HG03457 (cell line): ENCODE measurements around the gene HP1BP3.
"Not testable (repeated sequence)": the region's sequence is repeated elsewhere in the genome, so short reads cannot be mapped to it uniquely, and the experiment has no call there.

ENCODE experiments used
- ATAC-seq: cut with Tn5 transposase; IDR thresholded peaks from one replicate; pipeline ENCODE4 v1.9.1; 2021; ENCODE audit warnings: moderate number of reproducible peaks; ENCODE audit not compliant: unreplicated experiment

The HP1BP3 gene

GRCh38 chr1:20787029-20787839 lies at the start of gene HP1BP3:
TSS of gene HP1BP3 (minus strand) at chr1:20787307. CDS start at chr1:20780440, 6,867 bp downstream.
- ATAC-seq = peak; percentile 35

- ATAC-seq = no peak
These were observed 49.1 kb upstream of the HP1BP3 start for GRCh38 chr1:20836230-20836629.

GRCh38 chr1:20834780-20835179 lies 47.7 kb upstream of the HP1BP3 start:
- no peak for ATAC-seq

GRCh38 chr1:20834192-20834591 lies 47.1 kb upstream of the HP1BP3 start:
- no peak for ATAC-seq

- ATAC-seq = no peak
These were observed 43.3 kb upstream of the HP1BP3 start for GRCh38 chr1:20830378-20830777.

GRCh38 chr1:20829946-20830345 lies 42.8 kb upstream of the HP1BP3 start:
- ATAC-seq = no peak

- ATAC-seq = no peak
These were observed 42.4 kb upstream of the HP1BP3 start for GRCh38 chr1:20829531-20829930.

GRCh38 chr1:20823845-20824244 lies 36.7 kb upstream of the HP1BP3 start:
- ATAC-seq = no peak

GRCh38 chr1:20821466-20821865 lies 34.4 kb upstream of the HP1BP3 start:
- ATAC-seq = no peak

GRCh38 chr1:20819818-20820217 lies 32.7 kb upstream of the HP1BP3 start:
- ATAC-seq = no peak

GRCh38 chr1:20814534-20814871 lies 27.4 kb upstream of the HP1BP3 start:
- ATAC-seq = no peak

GRCh38 chr1:20811916-20812315 lies 24.8 kb upstream of the HP1BP3 start:
- no peak for ATAC-seq

GRCh38 chr1:20793236-20793635 lies 6.1 kb upstream of the HP1BP3 start:
- ATAC-seq = no peak

GRCh38 chr1:20792196-20792595 lies 5.1 kb upstream of the HP1BP3 start:
- ATAC-seq = no peak

GRCh38 chr1:20790785-20791184 lies 3.7 kb upstream of the HP1BP3 start:
- ATAC-seq = no peak

GRCh38 chr1:20789598-20789997 lies 2.5 kb upstream of the HP1BP3 start:
- ATAC-seq = not testable (repeated sequence)

- no peak for ATAC-seq
These were observed 1.0 kb upstream of the HP1BP3 start for GRCh38 chr1:20787840-20788795.

GRCh38 chr1:20786253-20787028 lies 666 bp downstream of the HP1BP3 start:
- peak; percentile 62 for ATAC-seq

- peak; percentile 10 for ATAC-seq
These were observed 1.2 kb downstream of the HP1BP3 start for GRCh38 chr1:20785907-20786252.

- no peak for ATAC-seq
These were observed 11.4 kb downstream of the HP1BP3 start for GRCh38 chr1:20775700-20776099.

- no peak for ATAC-seq
These were observed 15.3 kb downstream of the HP1BP3 start for GRCh38 chr1:20771780-20772179.
